Prostate gland (tissue), 2 donors: ENCODE results near the gene MARS1. TPM values are rescaled to one million over a fixed set of nuclear protein-coding genes. Genes with fewer than 3 reads are reported as not detected.

Experiments
- DNase-seq: peaks from one replicate; pipeline ENCODE4 v3.0.0-alpha.2; 2019; ENCODE audit warnings: low spot score
- H3K27ac ChIP-seq, 2 donors: fragments of 200-600 bp; sonication (generic); 2 replicates each; pipeline ENCODE4 v1.5.1; 2017 to 2019
- H3K27me3 ChIP-seq: fragments of 200-600 bp; sonication (generic); replicated peaks from 2 replicates; pipeline ENCODE4 v1.5.1; 2019; ENCODE audit not compliant: insufficient read depth
- H3K36me3 ChIP-seq, 2 donors: fragments of 200-600 bp; sonication (generic); 1 replicate in 1 of 2; 2 replicates in 1 of 2; pipeline versions ENCODE4 v1.5.1 to v1.8.1; 2017 to 2019
- H3K4me1 ChIP-seq: fragments of 200-600 bp; sonication (generic); replicated peaks from 2 replicates; pipeline ENCODE4 v1.5.1; 2019
- H3K4me3 ChIP-seq, 2 donors: fragments of 200-600 bp; sonication (generic); 2 replicates each; pipeline ENCODE4 v1.5.1; 2017 to 2019
- H3K9me3 ChIP-seq: fragments of 200-600 bp; sonication (generic); 2 replicates; pipeline ENCODE4 v1.5.1; 2017
- POLR2A ChIP-seq: fragments of 450-650 bp; IDR thresholded peaks from one replicate; pipeline ENCODE4 v1.6.1; 2016; ENCODE audit warnings: antibody characterized with exemption, mild to moderate bottlenecking
- POLR2AphosphoS5 ChIP-seq: sonication (generic); formaldehyde crosslinking; IDR thresholded peaks from one replicate; pipeline ENCODE4 v1.6.1; 2017; ENCODE audit warnings: antibody characterized with exemption
- WGBS: methylation state at CpG from one replicate; pipeline ENCODE4 v1.1.5; 2018; 5-methylcytosine and 5-hydroxymethylcytosine counted together
- intact Hi-C: fragments of 100-400 bp; cut with DNase I; formaldehyde crosslinking; loops from one replicate; pipeline ENCODE4 v1.14.2; 2022
- total RNA-seq, 2 donors: library from RNA; depleted of rRNA; stranded (reverse); fragments of >200 nt; gene quantifications; one replicate each; pipeline ENCODE4 v1.1.0, GENCODE V29; 2016
- TF ChIP-seq, protein P1 (sequence below), 4 experiments: fragments of 200-600 bp in 2 of 4; fragments of 450-650 bp in 2 of 4; sonication (generic) in 2 of 4; IDR thresholded peaks; 1 replicate in 3 of 4; 2 replicates in 1 of 4; pipeline ENCODE4 v1.5.1; 2016 to 2019; ENCODE audit warnings: antibody characterized with exemption in 4 of 4, mild to moderate bottlenecking in 2 of 4, moderate library complexity in 2 of 4

The MARS1 gene
- total RNA-seq, 2 donors from 2014 or later = 67.2 to 90.0 TPM

DNA sequence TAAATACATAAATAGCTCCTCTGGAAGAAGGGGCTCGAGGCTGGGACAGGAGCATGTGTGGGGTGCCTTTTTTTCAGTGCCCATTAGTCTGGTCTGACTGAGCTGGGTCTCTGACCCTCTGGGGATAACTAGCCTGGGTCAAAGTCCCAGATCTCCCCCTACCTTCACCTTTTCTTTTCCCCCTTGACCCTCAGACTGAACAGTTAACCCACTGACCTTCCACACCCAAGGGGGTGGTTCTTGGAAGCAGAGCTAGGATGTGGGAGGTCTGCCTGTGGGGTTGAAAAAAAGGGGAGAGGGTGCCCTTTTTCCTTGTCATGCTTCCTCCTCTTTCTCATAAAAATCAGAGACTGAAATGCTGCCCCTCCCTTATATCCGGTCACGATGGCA is 29.2 kb upstream of the MARS1 start:
- Histone ChIP-seq H3K9me3 (no peaks in the 10 kb centered on the region), H3K36me3 (no peaks in the 10 kb centered on the region), H3K4me3 (peak overlapping the region; percentile 55 to 60), H3K4me1 (peaks cover 9% of the 10 kb centered on the region), H3K27ac (peak overlapping the region; percentile 82 to 86), H3K27me3 (no peaks in the 10 kb centered on the region)
- DNase-seq = no peak
- WGBS = 25% methylated on average over 3 of the region's 3 CpGs
- TF ChIP-seq, protein P1, sequence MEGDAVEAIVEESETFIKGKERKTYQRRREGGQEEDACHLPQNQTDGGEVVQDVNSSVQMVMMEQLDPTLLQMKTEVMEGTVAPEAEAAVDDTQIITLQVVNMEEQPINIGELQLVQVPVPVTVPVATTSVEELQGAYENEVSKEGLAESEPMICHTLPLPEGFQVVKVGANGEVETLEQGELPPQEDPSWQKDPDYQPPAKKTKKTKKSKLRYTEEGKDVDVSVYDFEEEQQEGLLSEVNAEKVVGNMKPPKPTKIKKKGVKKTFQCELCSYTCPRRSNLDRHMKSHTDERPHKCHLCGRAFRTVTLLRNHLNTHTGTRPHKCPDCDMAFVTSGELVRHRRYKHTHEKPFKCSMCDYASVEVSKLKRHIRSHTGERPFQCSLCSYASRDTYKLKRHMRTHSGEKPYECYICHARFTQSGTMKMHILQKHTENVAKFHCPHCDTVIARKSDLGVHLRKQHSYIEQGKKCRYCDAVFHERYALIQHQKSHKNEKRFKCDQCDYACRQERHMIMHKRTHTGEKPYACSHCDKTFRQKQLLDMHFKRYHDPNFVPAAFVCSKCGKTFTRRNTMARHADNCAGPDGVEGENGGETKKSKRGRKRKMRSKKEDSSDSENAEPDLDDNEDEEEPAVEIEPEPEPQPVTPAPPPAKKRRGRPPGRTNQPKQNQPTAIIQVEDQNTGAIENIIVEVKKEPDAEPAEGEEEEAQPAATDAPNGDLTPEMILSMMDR (IDR thresholded peaks at IDR 0.05) = no peak
- TF ChIP-seq POLR2A = no peak
- no peak for TF ChIP-seq POLR2AphosphoS5
- intact Hi-C loops = no loop called here

DNA sequence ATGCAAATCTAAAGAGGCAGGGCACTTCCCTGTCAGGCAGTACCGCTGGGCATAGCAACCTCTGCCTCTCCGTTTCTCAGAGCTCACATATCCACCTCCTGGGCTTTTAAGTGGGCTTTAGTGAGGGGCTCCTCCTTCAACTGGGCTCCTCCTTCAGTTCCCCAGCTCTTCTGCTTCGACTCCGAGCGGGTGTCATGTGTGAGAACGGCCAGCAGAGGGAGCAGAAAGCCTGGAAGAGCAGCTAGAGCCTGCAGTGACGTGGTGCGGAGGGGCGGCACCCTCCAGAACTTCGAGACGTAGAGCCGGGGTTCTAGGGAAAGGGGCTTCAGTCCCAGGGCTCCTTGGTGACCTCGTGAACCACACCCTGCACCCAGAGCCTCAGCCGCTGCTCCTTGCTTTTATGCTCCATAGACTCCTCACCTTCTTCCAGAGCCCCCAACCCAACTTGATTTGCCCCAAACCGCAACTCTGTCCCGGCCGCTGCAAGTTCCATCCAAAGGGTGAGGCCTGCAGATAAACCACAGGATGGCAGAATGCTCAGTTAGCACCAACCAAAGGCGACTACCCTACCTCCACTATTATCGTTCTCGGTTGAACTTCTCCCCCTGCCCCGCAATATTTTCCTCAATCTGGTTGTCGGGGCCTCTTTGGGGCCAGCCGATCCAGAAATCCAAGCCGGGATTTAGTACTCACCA is 28.7 kb upstream of the MARS1 start:
- peak; percentile 92 for DNase-seq
- Histone ChIP-seq H3K4me1 (peaks cover 9% of the 10 kb centered on the region), H3K27ac (peak overlapping the region; percentile 82 to 86), H3K27me3 (no peaks in the 10 kb centered on the region), H3K36me3 (no peaks in the 10 kb centered on the region), H3K9me3 (no peaks in the 10 kb centered on the region), H3K4me3 (peak overlapping the region; percentile 55 to 60)
- 0% methylated on average over 24 of the region's 24 CpGs for WGBS
- intact Hi-C loops = no loop called here
- TF ChIP-seq, protein P1 (IDR thresholded peaks at IDR 0.05) = peak; percentile 92 to 99 (median 96)
- TF ChIP-seq POLR2A (peak; percentile 38), POLR2AphosphoS5 (peak; percentile 71)

DNA sequence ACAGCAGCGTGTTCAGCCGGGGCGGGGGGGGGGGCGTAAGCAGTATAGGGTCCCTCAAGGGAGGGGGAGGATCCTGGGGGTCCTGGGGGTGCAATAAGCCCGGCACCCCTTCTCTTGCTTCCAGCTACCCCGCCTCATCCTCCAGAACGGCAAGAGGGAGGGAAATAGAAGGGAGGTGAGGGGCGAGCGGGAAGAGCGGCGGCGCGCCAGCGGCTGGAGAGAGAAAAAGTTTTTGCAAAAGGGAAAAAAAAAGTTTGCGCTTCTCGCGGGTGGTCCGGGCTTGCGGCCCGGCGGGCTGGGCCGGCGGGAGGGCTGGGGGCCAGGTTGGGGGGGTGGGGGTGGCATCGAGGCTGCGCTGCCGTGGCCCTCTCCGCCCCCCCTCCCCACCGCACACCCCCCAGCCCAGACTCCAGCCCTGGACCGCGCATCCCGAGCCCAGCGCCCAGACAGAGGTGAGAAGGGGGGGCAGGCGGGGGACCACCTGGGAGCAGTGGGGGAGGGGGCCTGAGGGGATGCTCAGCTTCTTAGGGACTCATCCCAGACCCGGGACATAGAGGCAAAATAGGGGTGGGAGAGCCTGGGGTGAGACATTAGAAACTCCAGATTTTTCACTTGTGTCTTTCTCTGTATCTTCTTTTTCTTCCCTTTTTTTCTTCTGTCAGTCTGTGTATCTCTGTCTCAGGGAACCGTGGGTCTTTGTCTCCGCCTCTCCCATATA is 28.0 kb upstream of the MARS1 start, which contains the start of gene GLI1:
TSS of gene GLI1 (plus strand) at position 36 of the 718 bp plus-strand sequence. CDS start 3,907 bp downstream, outside the sequence.
- TF ChIP-seq POLR2AphosphoS5 (no peak), POLR2A (no peak)
- TF ChIP-seq, protein P1 (IDR thresholded peaks at IDR 0.05) = no peak
- Histone ChIP-seq H3K27ac (peak within 1 kb of the TSS; percentile 82 to 86), H3K36me3 (no peaks in the 10 kb centered on the region), H3K4me3 (peak within 1 kb of the TSS; percentile 55 to 60), H3K9me3 (no peaks in the 10 kb centered on the region), H3K4me1 (peaks cover 9% of the 10 kb centered on the region), H3K27me3 (no peaks in the 10 kb centered on the region)
- intact Hi-C loops = loop anchor here (10.0 kb wide), 1 partner anchor 165 kb away; no protein-coding TSS in a partner anchor
- no peak for DNase-seq
- under 1% methylated on average over 35 of the region's 36 CpGs for WGBS

DNA sequence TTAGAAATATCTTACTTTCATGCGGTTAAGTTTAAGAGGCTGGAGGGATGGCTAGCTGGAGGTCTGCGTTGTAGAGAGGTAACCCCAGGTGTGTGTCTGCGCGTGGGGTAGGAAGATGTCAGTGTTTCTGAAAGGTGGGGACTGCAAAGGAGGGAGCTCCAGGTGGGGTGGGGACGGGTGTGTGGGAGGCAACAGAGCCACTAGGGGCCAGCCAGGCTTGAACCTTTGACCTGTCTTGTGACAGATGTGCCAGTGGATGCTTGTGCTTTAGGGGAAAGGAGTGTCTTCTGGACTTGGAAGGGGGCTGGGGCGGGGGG is 27.4 kb upstream of the MARS1 start:
- TF ChIP-seq, protein P1 (IDR thresholded peaks at IDR 0.05) = no peak
- TF ChIP-seq POLR2AphosphoS5 = no peak
- no peak for TF ChIP-seq POLR2A
- peak overlapping the region; percentile 82 to 86 for H3K27ac ChIP-seq
- WGBS = 3% methylated on average over 5 of the region's 6 CpGs

More for the DNA sequence above, 27.4 kb upstream of the MARS1 start:
- Histone ChIP-seq H3K36me3 (no peaks in the 10 kb centered on the region), H3K27me3 (no peaks in the 10 kb centered on the region), H3K9me3 (no peaks in the 10 kb centered on the region), H3K4me3 (peak overlapping the region; percentile 55 to 60), H3K4me1 (peaks cover 9% of the 10 kb centered on the region)
- no peak for DNase-seq
- intact Hi-C loops = loop anchor here (10.0 kb wide), 1 partner anchor 164 kb away; no protein-coding TSS in a partner anchor
